IPS-20b (cell line): Measurements from ENCODE around the gene ACSBG1.
A peak's percentile ranks its signal among the peaks of the same experiment; 100 is the strongest.
"Not testable (repeated sequence)": the region's sequence is repeated elsewhere in the genome, so short reads cannot be mapped to it uniquely, and the experiment has no call there.

Source experiments
- H3K27ac ChIP-seq: one replicate; pipeline ENCODE4 v1.5.1; 2013; ENCODE audit warnings: low read length
- H3K27me3 ChIP-seq: 2 replicates; pipeline ENCODE4 v1.6.1; 2013; ENCODE audit warnings: mild to moderate bottlenecking, low read length, inconsistent platforms; ENCODE audit not compliant: insufficient read depth
- H3K36me3 ChIP-seq: 2 replicates; pipeline ENCODE4 v1.6.1; 2013; ENCODE audit warnings: low read depth, mild to moderate bottlenecking, inconsistent platforms, low read length, moderate library complexity; ENCODE audit not compliant: insufficient read depth
- H3K4me1 ChIP-seq: 2 replicates; pipeline ENCODE4 v1.6.1; 2013; ENCODE audit warnings: mild to moderate bottlenecking, control low read depth, inconsistent platforms, low read length, moderate library complexity; ENCODE audit not compliant: insufficient read depth
- H3K4me3 ChIP-seq: 2 replicates; pipeline ENCODE4 v1.5.1; 2013; ENCODE audit warnings: mild to moderate bottlenecking, low read length, inconsistent platforms
- H3K9ac ChIP-seq: 2 replicates; pipeline ENCODE4 v1.6.1; 2013; ENCODE audit warnings: low read depth, mild to moderate bottlenecking, inconsistent platforms, low read length, moderate library complexity
- H3K9me3 ChIP-seq: 2 replicates; pipeline ENCODE4 v1.6.1; 2013; ENCODE audit warnings: mild to moderate bottlenecking, low read depth, low read length, inconsistent platforms; ENCODE audit not compliant: insufficient read depth

The ACSBG1 gene

GRCh38 chr15:78247911-78248310, 13.5 kb upstream of the ACSBG1 start:
- no peaks in the 10 kb centered on the region for H3K36me3 ChIP-seq
- H3K4me3 ChIP-seq, result no peak overlapping the region
- H3K4me1 ChIP-seq, result peaks cover 7% of the 10 kb centered on the region
- no peak overlapping the region for H3K27ac ChIP-seq
- H3K27me3 ChIP-seq, result no peaks in the 10 kb centered on the region
- H3K9ac ChIP-seq, result no peak overlapping the region
- no peaks in the 10 kb centered on the region for H3K9me3 ChIP-seq

GRCh38 chr15:78245976-78246620, 11.7 kb upstream of the ACSBG1 start:
- H3K9me3 ChIP-seq, H3K9ac ChIP-seq: not testable (repeated sequence)

GRCh38 chr15:78245392-78245791, 11.0 kb upstream of the ACSBG1 start:
- not testable (repeated sequence) for H3K27ac ChIP-seq, H3K36me3 ChIP-seq, H3K4me3 ChIP-seq, H3K9me3 ChIP-seq, H3K4me1 ChIP-seq, H3K9ac ChIP-seq, H3K27me3 ChIP-seq

More at GRCh38 chr15:78245976-78246620, 11.7 kb upstream of the ACSBG1 start:
- not testable (repeated sequence) for H3K27ac ChIP-seq, H3K4me1 ChIP-seq, H3K4me3 ChIP-seq, H3K36me3 ChIP-seq, H3K27me3 ChIP-seq

- Histone ChIP-seq H3K9me3 (no peaks in the 10 kb centered on the region), H3K27me3 (no peaks in the 10 kb centered on the region), H3K36me3 (no peaks in the 10 kb centered on the region), H3K9ac (no peak overlapping the region), H3K27ac (no peak overlapping the region), H3K4me3 (no peak overlapping the region), H3K4me1 (peaks cover 7% of the 10 kb centered on the region)
Observed at GRCh38 chr15:78244893-78245292, 10.5 kb upstream of the ACSBG1 start.

- Histone ChIP-seq H3K9me3 (no peaks in the 10 kb centered on the region), H3K9ac (no peak overlapping the region), H3K27ac (no peak overlapping the region)
Observed at GRCh38 chr15:78244101-78244500, 9.7 kb upstream of the ACSBG1 start.

GRCh38 chr15:78243491-78243941, 9.2 kb upstream of the ACSBG1 start:
- peak overlapping the region; percentile 49; the same call in 1 of the 2 replicates for H3K9ac ChIP-seq
- no peaks in the 10 kb centered on the region for H3K9me3 ChIP-seq
- H3K36me3 ChIP-seq, result no peaks in the 10 kb centered on the region
- peak overlapping the region; percentile 91 for H3K27ac ChIP-seq
- no peaks in the 10 kb centered on the region for H3K27me3 ChIP-seq
- H3K4me3 ChIP-seq, result no peak overlapping the region
- peaks cover 7% of the 10 kb centered on the region for H3K4me1 ChIP-seq

More at GRCh38 chr15:78244101-78244500, 9.7 kb upstream of the ACSBG1 start:
- H3K4me3 ChIP-seq, result no peak overlapping the region
- H3K27me3 ChIP-seq, result no peaks in the 10 kb centered on the region
- no peaks in the 10 kb centered on the region for H3K36me3 ChIP-seq
- peaks cover 7% of the 10 kb centered on the region for H3K4me1 ChIP-seq

- no peaks in the 10 kb centered on the region for H3K36me3 ChIP-seq
Observed at GRCh38 chr15:78243058-78243457, 8.7 kb upstream of the ACSBG1 start.

GRCh38 chr15:78242128-78242527, 7.8 kb upstream of the ACSBG1 start:
- peaks cover 7% of the 10 kb centered on the region for H3K4me1 ChIP-seq
- H3K36me3 ChIP-seq, result no peaks in the 10 kb centered on the region
- H3K4me3 ChIP-seq, result no peak overlapping the region
- no peaks in the 10 kb centered on the region for H3K9me3 ChIP-seq
- no peaks in the 10 kb centered on the region for H3K27me3 ChIP-seq
- no peak overlapping the region for H3K27ac ChIP-seq
- H3K9ac ChIP-seq, result no peak overlapping the region

More at GRCh38 chr15:78243058-78243457, 8.7 kb upstream of the ACSBG1 start:
- no peaks in the 10 kb centered on the region for H3K27me3 ChIP-seq
- H3K27ac ChIP-seq, result peak overlapping the region; percentile 91
- H3K4me1 ChIP-seq, result peaks cover 7% of the 10 kb centered on the region
- H3K4me3 ChIP-seq, result no peak overlapping the region
- peak overlapping the region; percentile 27; the same call in 1 of the 2 replicates for H3K9ac ChIP-seq
- no peaks in the 10 kb centered on the region for H3K9me3 ChIP-seq

- Histone ChIP-seq H3K27me3 (no peaks in the 10 kb centered on the region), H3K9ac (no peak overlapping the region), H3K4me3 (no peak overlapping the region), H3K36me3 (no peaks in the 10 kb centered on the region), H3K27ac (no peak overlapping the region), H3K9me3 (no peaks in the 10 kb centered on the region), H3K4me1 (peaks cover 7% of the 10 kb centered on the region)
Observed at GRCh38 chr15:78241017-78241416, 6.7 kb upstream of the ACSBG1 start.

- no peaks in the 10 kb centered on the region for H3K27me3 ChIP-seq
- no peak overlapping the region for H3K4me3 ChIP-seq
- H3K9ac ChIP-seq, result no peak overlapping the region
- H3K27ac ChIP-seq, result no peak overlapping the region
- H3K36me3 ChIP-seq, result no peaks in the 10 kb centered on the region
- no peaks in the 10 kb centered on the region for H3K9me3 ChIP-seq
- peaks cover 15% of the 10 kb centered on the region for H3K4me1 ChIP-seq
Observed at GRCh38 chr15:78239811-78240210, 5.4 kb upstream of the ACSBG1 start.

GRCh38 chr15:78237146-78237545, 2.8 kb upstream of the ACSBG1 start:
- Histone ChIP-seq H3K36me3 (no peaks in the 10 kb centered on the region), H3K27me3 (no peaks in the 10 kb centered on the region), H3K4me1 (peaks cover 12% of the 10 kb centered on the region; the same call in 1 of the 2 replicates), H3K9ac (no peak overlapping the region), H3K9me3 (no peaks in the 10 kb centered on the region), H3K4me3 (no peak overlapping the region), H3K27ac (no peak overlapping the region)

GRCh38 chr15:78236491-78236890, 2.1 kb upstream of the ACSBG1 start:
- Histone ChIP-seq H3K27ac (no peak overlapping the region), H3K27me3 (no peaks in the 10 kb centered on the region), H3K4me3 (no peak overlapping the region), H3K9ac (no peak overlapping the region), H3K4me1 (peaks cover 12% of the 10 kb centered on the region; the same call in 1 of the 2 replicates), H3K9me3 (no peaks in the 10 kb centered on the region), H3K36me3 (no peaks in the 10 kb centered on the region)
